ENCODE data around the gene LRRC74B.

DNA sequence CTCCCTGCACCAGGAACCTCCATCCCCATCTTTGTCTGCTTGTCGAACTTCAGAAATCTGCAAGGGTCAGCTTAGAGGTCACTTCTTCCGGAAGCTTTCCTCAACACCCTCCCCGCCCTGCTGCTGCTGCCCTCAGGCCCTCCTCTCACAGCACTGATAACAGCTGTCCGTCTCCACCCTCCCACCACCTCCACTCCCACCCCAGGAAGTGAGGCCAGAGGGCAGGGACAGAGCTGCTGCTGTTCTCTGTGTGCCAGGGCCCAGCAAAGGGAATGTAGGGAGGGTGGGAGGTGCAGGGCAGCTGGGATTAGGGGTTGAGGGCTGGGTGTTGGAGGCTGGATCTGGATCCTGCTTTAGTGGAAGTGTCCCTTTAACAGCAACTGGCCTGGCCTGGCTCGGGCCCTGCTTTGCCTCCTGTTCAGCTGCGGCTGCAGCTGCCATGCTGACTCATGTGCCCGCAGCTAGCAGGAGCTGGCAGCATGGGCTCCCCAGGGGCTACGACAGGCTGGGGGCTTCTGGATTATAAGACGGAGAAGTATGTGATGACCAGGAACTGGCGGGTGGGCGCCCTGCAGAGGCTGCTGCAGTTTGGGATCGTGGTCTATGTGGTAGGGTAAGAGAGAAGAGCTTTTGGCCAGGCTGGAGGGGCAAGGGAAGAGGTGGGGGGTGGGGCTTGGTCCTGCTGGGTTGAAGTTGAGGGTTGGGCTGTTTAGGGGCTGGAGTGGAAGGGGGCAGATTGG lies 30.9 kb upstream of the LRRC74B start, which contains the start of gene P2RX6:
- TF ChIP-seq EZH2 (IDR thresholded peaks at IDR 0.05; ENCODE audit: insufficient read depth, poor library complexity, severe bottlenecking) (no peak), EZH2phosphoT487 (IDR thresholded peaks at IDR 0.05; ENCODE audit: insufficient read depth, low read depth) (no peak)
